IPS-18a (cell line): ENCODE results near the gene STK31.
"Not testable (repeated sequence)": the region's sequence is repeated elsewhere in the genome, so short reads cannot be mapped to it uniquely, and the experiment has no call there.

Experiments
- H3K27ac ChIP-seq: one replicate; pipeline ENCODE4 v1.5.1; 2013; ENCODE audit warnings: low read length
- H3K27me3 ChIP-seq: one replicate; pipeline ENCODE4 v1.6.1; 2013; ENCODE audit warnings: mild to moderate bottlenecking, low read length; ENCODE audit not compliant: control insufficient read depth, insufficient read depth
- H3K36me3 ChIP-seq: one replicate; pipeline ENCODE4 v1.6.1; 2013; ENCODE audit warnings: low read depth, low read length; ENCODE audit not compliant: control insufficient read depth
- H3K4me1 ChIP-seq: one replicate; pipeline ENCODE4 v1.6.1; 2013; ENCODE audit warnings: low read depth, low read length; ENCODE audit not compliant: control insufficient read depth
- H3K4me3 ChIP-seq: one replicate; pipeline ENCODE4 v1.5.1; 2013; ENCODE audit warnings: low read length
- H3K9ac ChIP-seq: one replicate; pipeline ENCODE4 v1.6.1; 2013; ENCODE audit warnings: mild to moderate bottlenecking, low read length, moderate library complexity
- H3K9me3 ChIP-seq: one replicate; pipeline ENCODE4 v1.6.1; 2013; ENCODE audit warnings: low read depth, low read length; ENCODE audit not compliant: control insufficient read depth

STK31 gene

GRCh38 chr7:23828125-23828524, 118.1 kb downstream of the STK31 start:
- not testable (repeated sequence) for H3K27ac ChIP-seq, H3K4me1 ChIP-seq, H3K27me3 ChIP-seq, H3K4me3 ChIP-seq, H3K9ac ChIP-seq, H3K36me3 ChIP-seq
- H3K9me3 ChIP-seq: peaks cover 11% of the 10 kb centered on the region

GRCh38 chr7:23832733-23833132, 122.7 kb downstream of the STK31 start:
- not testable (repeated sequence) for H3K36me3 ChIP-seq, H3K27me3 ChIP-seq, H3K4me3 ChIP-seq, H3K4me1 ChIP-seq, H3K9ac ChIP-seq, H3K27ac ChIP-seq
- H3K9me3 ChIP-seq: peaks cover 23% of the 10 kb centered on the region

- Histone ChIP-seq H3K9me3 (peaks cover 23% of the 10 kb centered on the region), H3K4me3 (no peak overlapping the region)
Measured at GRCh38 chr7:23833405-23833804, 123.4 kb downstream of the STK31 start.

GRCh38 chr7:23844837-23845236, 134.8 kb downstream of the STK31 start:
- not testable (repeated sequence) for H3K4me1 ChIP-seq, H3K4me3 ChIP-seq, H3K9ac ChIP-seq, H3K27ac ChIP-seq, H3K9me3 ChIP-seq, H3K27me3 ChIP-seq, H3K36me3 ChIP-seq

More at GRCh38 chr7:23833405-23833804, 123.4 kb downstream of the STK31 start:
- H3K36me3 ChIP-seq: no peaks in the 10 kb centered on the region
- no peaks in the 10 kb centered on the region for H3K27me3 ChIP-seq
- no peak overlapping the region for H3K27ac ChIP-seq
- H3K4me1 ChIP-seq: no peaks in the 10 kb centered on the region
- H3K9ac ChIP-seq: no peak overlapping the region

GRCh38 chr7:23852135-23852534, 142.1 kb downstream of the STK31 start:
- Histone ChIP-seq H3K4me1 (no peaks in the 10 kb centered on the region), H3K4me3 (no peak overlapping the region), H3K27ac (no peak overlapping the region), H3K9me3 (no peaks in the 10 kb centered on the region), H3K9ac (no peak overlapping the region), H3K36me3 (no peaks in the 10 kb centered on the region), H3K27me3 (no peaks in the 10 kb centered on the region)

- H3K36me3 ChIP-seq: no peaks in the 10 kb centered on the region
- no peaks in the 10 kb centered on the region for H3K27me3 ChIP-seq
- no peaks in the 10 kb centered on the region for H3K4me1 ChIP-seq
- no peak overlapping the region for H3K9ac ChIP-seq
- no peak overlapping the region for H3K27ac ChIP-seq
- H3K4me3 ChIP-seq: no peak overlapping the region
- no peaks in the 10 kb centered on the region for H3K9me3 ChIP-seq
Measured at GRCh38 chr7:23852988-23853387, 143.0 kb downstream of the STK31 start.

GRCh38 chr7:23863209-23863787, 153.3 kb downstream of the STK31 start:
- no peaks in the 10 kb centered on the region for H3K9me3 ChIP-seq
- H3K4me3 ChIP-seq: no peak overlapping the region
- H3K27me3 ChIP-seq: no peaks in the 10 kb centered on the region
- no peak overlapping the region for H3K27ac ChIP-seq
- H3K9ac ChIP-seq: no peak overlapping the region
- no peaks in the 10 kb centered on the region for H3K4me1 ChIP-seq
- no peaks in the 10 kb centered on the region for H3K36me3 ChIP-seq

GRCh38 chr7:23864973-23865372, 155.0 kb downstream of the STK31 start:
- Histone ChIP-seq H3K4me1 (no peaks in the 10 kb centered on the region), H3K27me3 (no peaks in the 10 kb centered on the region)

GRCh38 chr7:23873306-23873705, 163.3 kb downstream of the STK31 start:
- H3K36me3 ChIP-seq: no peaks in the 10 kb centered on the region
- H3K9ac ChIP-seq: no peak overlapping the region
- H3K4me3 ChIP-seq: no peak overlapping the region
- no peaks in the 10 kb centered on the region for H3K27me3 ChIP-seq
- no peak overlapping the region for H3K27ac ChIP-seq
- no peaks in the 10 kb centered on the region for H3K4me1 ChIP-seq
- H3K9me3 ChIP-seq: no peaks in the 10 kb centered on the region

More at GRCh38 chr7:23864973-23865372, 155.0 kb downstream of the STK31 start:
- no peaks in the 10 kb centered on the region for H3K9me3 ChIP-seq
- no peaks in the 10 kb centered on the region for H3K36me3 ChIP-seq
- H3K4me3 ChIP-seq: no peak overlapping the region
- no peak overlapping the region for H3K27ac ChIP-seq
- no peak overlapping the region for H3K9ac ChIP-seq

- H3K36me3 ChIP-seq, H3K4me3 ChIP-seq, H3K9ac ChIP-seq, H3K4me1 ChIP-seq, H3K27me3 ChIP-seq, H3K9me3 ChIP-seq, H3K27ac ChIP-seq: not testable (repeated sequence)
Measured at GRCh38 chr7:23876526-23876925, 166.5 kb downstream of the STK31 start.
